Measurements from ENCODE around the gene YY1. TPM values are rescaled to one million over a fixed set of nuclear protein-coding genes. Genes with fewer than 3 reads are reported as not detected.
"Not testable (repeated sequence)": the region's sequence is repeated elsewhere in the genome, so short reads cannot be mapped to it uniquely, and the experiment has no call there.

YY1 gene
- total RNA-seq, 1 donor from 2014 or later: 48.1 TPM

DNA sequence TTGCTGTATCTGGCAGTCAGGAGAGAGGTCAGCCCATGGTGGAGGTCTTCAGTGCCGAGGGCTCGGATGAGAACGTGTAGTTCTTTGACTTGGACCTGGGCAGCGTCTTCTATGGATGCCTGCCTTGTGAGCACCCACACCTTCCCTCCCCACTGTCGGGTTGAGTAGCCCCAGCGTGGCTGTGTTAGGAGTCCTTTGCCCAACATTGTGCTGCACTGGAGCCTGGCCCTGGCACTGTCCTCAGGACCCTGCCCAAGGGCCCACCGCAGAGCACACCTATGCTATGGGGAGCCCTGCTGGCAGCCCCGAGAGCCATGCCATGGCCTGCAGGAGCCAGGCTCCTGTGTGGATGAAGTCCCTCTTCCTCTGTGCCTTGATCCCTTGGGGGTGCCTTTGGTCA, 40.6 kb downstream of the YY1 start:
- DNase-seq (no peak), ATAC-seq (no peak)
- intact Hi-C loops (cut with micrococcal nuclease): no loop called here

DNA sequence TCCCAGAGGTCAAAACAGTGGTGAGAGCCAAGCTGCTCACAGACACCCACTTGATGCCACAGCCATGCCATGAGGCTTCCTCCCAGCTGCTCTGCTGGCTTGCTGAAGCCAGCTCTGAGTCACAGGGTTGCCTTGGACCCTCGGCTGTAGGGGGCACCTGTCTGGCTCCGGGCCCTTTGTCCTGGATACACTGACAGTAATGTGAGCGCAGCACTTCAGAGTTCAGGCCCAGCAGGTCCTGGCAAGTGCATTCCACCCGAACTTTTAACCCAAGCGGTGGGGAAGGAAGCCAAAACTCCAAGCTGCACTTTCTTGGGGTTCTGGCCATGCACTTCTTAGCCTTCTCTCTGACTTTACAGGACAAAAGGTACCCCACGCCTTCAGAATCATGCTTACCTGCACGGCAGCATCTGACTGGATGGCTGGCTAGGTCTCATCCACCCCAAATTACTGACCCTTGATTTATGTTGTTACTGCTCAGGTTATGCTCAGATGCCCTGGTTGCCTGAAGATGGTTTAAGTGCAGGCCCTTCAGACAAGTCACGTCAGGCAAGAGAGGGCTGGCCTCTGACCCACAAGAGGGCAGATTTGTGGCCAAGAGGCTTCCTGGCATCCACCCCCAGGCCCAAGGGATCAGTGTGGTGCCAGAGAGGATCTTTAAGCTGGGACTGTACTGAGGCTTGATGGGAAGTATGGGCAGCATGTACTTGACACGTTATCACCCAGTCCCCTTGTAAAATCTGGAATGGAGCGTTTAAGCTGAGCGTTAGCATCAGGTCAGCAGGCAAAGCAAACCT, 42.5 kb downstream of the YY1 start:
- DNase-seq: no peak
- intact Hi-C loops (cut with micrococcal nuclease): no loop called here
- no peak for ATAC-seq

DNA sequence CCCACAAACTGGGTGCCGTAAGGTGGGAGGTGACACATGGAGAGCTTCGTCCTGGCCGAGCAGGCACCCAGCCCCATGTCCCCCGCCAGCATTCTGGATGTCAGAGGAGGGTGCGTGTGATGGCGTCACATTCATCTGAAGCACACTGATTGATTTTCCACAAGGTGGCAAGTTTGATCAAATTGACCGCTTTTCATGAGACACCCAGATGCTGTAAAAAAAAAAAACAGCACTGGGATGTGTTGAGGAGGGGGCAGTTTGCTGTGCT, 43.1 kb downstream of the YY1 start:
- ATAC-seq: no peak
- intact Hi-C loops (cut with micrococcal nuclease): no loop called here

DNA sequence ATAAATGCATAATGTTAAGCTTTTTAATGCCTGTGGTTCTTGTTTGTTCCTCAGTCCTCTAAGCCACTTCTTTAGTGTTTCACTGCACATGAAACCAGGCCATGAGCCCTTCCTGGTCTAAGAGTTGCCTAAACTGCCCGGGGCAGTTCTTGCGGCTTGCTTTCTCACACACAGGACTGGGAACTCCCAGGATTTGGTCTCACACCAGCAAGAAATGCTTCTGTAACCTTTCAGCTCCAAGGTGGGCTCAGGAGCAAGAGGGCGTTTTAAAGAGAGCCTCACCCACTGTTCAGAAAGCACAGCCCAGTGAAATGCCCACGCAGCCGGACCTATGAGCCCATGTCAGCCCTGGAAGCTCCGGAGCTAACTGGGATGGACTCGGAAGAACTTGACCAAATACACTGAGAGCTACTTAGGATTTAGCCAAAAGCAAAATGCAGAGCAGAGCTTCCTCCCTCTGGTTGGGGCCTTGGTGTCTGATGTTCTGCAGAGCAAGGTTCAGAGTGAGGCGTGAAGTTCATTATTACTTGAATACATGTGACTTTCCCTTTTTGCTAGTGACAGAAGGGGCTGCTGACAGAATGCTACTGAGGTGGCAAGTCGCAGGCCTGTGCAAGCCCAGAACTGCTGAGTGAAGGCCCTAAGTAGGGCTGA, 43.9 kb downstream of the YY1 start:
- ATAC-seq: no peak
- intact Hi-C loops (cut with micrococcal nuclease): no loop called here
- no peak for DNase-seq

More for the DNA sequence above, 43.1 kb downstream of the YY1 start:
- DNase-seq: no peak

DNA sequence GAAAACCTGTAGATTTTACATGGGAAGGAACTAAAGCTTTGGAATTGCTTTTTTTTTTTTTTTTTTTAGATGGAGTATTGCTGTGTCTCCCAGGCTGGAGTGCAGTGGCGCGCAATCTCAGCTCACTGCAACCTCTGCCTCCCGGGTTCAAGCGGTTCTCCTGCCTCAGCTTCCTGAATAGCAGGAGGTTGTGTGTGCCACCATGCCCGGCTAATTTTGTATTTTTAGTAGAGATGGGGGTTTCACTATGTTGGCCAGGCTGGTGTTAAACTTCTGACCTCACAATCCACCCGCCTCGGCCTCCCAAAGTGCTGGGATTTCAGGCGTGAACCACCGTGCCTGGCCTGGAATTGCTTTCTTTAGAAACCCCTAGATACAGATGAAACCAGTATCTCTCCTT, 44.5 kb downstream of the YY1 start:
- DNase-seq; ATAC-seq; intact Hi-C loops (cut with micrococcal nuclease): not testable (repeated sequence)

DNA sequence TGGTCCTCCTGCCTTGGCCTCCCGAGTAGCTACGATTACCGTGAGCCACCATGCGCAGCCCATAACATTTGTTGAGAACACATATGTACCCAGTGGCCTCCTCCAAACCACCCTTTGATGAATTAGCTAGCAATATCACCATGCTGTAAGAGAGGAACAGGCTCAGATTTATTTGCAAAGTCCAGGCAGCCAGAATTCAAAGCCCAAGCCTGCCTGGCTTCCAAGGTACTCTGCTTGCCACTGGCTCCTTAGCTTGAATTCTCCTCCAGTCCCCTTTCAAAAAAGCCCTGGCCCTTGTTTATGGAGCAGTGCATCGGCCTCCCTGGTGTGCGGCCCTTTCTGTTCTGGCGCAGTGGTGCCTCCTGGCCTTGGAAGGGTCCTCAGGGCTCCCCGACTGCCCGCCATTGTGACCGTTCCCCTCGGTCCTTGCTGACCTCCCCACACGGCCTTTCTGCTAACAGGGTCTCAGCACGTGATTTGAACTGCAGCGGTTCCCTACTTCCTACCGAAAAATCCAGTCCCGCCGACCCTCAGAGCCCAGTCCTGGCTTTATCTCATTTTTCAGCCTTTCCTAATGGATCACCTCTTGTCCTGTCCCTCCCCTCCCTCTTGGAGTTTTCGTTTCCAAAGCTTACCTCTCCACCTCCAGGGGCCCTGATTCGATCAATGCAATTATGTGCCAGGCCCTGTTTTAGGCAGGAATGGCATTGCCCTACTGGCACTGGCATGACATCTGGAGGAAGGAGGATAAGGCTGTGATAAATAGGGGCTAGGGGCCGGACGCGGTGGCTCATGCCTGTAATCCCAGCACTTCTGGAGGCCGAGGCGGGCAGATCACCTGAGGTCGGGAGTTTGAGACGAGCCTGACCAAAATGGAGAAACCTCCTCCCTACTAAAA, 45.3 kb downstream of the YY1 start:
- no peak for ATAC-seq
- intact Hi-C loops (cut with micrococcal nuclease): no loop called here

DNA sequence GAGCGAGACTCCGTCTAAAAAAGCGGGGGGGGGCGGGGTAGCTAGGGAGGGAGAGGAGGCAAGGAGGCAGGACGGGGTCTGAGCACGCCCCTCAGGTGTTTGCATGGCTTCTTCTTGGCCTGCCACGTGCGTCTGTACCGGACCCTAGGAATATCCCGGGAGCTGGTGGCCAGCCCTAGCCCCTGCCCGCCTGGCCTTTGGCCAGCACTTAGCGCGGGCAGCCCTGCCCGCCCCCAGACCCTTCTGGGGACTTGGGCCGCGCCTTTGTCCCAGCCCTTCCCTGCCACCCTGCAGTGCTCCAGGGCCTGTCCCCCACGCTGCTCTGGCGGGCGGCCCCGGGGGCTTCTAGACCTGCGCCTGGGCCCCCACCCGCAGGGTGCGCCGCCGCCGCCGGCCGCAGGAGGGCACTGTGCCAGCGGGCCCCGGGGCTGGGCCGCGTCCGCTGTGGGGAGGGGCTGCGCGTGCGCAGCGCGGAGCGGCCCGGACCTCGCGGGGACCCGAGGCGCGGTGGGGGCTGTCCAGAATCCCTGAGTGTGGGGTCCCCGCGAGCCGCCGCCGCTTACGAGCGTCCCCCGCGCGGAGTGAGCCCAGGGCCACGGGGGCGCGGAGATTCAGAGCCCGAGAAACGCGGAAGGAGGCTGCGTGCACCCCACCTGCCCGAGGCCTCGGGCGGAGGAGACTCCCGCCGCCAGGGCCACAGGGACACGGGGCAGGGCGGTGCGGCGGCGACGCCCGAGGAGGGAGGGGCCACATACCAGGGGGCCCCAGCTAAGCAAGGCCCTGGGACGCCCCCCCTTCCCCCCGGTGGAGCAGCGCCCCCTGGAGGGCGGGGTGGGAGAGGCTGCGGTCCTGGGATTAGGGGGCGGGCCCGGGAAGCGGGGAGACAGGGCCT, 46.3 kb downstream of the YY1 start:
- ATAC-seq: peak; percentile 92
- intact Hi-C loops (cut with micrococcal nuclease): no loop called here
- peak; percentile 88 for DNase-seq

More for the DNA sequence above, 45.3 kb downstream of the YY1 start:
- DNase-seq: no peak

DNA sequence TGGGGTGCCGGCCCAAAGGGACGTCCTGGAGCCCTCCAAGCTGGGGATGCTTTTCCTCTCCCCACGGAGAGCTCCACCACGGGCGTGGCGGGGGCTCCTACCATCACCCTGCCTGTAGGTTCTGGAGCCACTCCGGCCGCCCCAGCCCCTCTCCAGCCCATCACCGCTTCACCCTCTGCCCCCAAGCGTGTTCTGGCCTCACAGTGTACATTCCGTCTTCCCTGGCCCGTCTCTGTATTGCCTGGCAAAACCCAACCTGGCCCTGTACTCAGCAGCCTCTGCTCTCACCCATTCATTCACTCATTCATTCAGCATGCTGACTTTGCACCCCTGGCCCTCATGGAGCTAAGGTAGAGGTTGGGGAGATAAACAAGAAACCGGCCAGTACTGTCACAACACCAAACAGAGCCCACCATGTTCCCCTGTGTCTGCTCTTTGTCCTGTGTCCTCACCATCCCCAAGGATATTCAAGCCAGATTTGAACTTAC, 47.0 kb downstream of the YY1 start:
- ATAC-seq: no peak
- intact Hi-C loops (cut with micrococcal nuclease): no loop called here

DNA sequence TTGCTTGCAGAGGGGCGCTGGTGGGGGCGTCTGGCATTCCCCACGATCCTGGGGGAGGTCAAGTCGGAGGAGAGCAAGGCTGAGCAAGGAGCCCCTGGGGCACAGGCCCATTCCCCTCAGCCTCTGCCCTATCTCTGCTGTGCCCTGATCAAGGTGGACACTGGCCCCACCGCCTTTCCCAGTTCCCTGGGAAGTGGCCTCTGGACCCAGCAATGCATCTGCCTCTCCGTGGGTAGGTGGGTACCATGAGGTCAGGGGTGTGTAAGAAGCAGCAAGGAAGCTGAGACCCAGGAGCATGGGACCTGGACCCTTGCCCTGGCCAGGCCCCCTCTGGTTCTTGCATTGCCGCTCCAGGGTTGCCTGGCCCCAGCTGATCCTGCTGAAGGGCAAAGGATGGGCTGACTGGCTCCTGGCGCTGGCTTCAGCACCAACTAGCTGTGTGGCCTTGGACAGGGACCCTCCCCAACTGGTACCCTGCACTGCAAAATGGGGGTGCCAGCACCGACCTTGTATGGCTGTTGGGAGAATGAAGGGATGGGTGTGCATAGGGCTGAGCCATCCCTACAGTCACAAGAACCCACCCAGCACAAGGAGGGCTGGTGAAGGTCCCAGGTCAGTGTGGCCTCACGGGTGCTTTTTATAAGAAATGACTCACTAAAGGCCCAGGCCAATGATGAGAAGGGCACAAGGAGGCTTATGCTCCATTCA, 47.7 kb downstream of the YY1 start:
- no peak for ATAC-seq
- no peak for DNase-seq
- intact Hi-C loops (cut with micrococcal nuclease): no loop called here

More for the DNA sequence above, 47.0 kb downstream of the YY1 start:
- DNase-seq: no peak

DNA sequence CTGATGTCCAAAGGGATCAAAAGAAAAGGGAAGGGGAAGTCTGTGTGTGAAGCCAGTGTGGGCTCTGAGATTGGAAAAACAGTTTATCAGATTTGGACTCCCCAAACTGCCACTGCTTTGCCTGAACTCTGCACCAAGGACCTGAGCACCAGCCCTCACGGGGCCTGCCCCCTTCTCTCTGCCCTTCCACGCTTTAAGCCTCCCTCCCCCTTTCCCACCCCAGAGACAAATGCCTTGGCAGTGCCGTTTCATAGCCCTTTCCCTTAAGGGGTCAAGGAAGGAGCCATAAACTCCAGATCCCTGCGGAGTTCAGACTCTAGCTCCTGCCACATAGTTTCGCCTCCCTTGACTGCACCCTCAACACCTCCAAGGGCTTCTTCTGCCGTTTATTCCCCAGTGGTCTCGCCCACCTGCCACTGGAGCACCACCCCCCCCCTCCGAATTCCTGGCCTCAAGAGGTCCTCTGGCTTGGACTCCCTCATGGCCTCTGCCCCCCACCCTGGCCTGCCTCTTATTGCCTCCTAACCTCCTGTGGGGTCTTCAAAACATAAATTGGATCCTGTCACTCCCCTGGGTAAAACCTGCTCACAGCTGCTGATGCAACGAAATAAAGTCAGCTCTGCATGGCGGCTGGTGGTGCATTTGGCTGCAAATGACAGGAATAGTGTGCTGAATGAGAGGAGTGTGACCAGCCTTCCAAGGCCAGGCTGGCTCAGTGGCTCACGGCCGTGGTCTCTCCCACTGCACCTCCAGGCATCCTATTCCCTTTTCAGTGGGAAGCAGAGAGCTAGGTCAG, 48.5 kb downstream of the YY1 start:
- intact Hi-C loops (cut with micrococcal nuclease): no loop called here
- DNase-seq (no peak), ATAC-seq (no peak)

DNA sequence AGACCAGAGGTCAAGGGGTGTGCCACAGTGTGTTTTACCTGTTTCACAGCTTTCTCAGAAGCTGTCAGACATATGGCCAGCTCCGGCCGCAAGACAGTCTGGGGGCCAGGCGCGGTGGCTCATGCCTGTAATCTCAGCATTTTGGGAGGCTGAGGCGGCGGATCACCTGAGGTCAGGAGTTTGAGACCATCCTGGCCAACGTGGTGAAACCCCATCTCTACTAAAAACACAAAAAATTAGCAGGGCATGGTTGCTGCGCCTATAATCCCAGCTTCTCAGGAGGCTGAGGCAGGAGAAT, 49.0 kb downstream of the YY1 start:
- ATAC-seq; DNase-seq; intact Hi-C loops (cut with micrococcal nuclease): not testable (repeated sequence)

DNA sequence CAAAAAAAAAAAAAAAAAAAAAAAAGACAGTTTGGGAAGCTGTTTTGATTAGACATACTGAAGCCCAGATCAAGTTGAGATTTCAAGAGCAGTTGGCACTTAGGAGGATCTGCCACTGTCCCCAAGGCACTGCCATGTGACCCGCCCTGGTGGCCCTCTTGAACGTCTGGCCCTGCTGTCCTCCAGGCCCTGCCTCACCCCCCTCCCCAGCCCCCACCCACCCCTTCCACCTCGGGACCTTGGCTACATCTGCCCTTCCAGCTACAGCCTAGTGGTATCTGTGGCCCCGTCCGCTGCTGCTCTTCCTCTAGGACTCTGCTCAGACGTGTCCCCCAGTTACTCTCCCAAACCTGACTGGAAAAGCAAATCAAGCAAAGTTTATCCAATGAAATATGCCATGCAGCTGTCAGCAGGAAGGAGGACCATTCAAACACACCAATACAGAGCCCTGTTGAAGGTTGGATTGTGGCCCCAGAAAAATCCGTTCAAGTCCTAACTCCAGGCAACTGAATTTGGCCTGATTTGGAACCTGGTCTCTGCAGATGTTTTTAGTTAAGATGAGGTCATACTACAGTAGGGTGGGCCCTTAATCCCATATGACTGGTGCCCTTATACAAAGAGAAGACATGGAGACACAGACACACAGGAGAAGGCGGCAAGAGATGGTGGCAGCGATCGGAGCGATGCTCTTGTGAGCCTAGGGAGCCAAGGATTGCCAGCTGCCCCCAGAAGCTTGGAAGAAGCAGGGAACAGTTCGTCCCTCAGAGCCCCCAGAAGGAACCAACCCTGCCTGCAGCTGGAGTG, 49.6 kb downstream of the YY1 start:
- ATAC-seq (no peak), DNase-seq (no peak)
- intact Hi-C loops (cut with micrococcal nuclease): no loop called here

DNA sequence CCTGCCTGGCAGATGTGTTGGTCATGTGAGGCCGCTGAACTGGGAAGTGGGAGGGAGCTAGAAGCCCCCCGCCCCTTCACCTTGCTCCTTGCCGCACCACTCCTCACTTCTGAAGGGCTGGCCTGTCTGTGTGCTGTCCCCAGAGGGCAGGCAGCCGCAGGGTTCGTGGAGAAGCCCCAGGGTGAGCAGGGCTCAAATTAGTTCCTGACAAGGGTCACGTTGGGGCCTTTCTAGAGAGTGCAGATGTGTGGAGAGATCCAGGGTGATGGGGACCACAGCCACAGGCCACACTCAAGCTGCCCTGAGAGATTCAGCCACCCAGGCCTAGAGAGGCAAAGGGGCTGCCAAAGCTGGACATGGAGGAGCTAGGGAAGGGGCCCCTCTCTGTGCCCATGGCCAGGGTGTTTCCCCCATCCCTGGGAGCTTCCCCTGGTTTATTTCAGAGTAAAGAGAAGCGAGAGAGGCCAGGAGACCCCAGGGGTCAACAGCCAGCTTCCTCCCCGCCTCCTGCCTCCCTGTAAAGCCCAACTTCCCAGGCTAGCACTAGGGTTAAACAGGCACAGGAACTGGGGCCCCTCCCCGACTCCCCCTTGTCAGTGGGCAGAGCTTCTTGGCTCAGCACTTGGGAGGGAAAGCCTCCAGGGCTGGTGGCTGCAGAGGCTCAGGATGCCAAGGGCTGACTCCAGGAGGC, 51.1 kb downstream of the YY1 start:
- intact Hi-C loops (cut with micrococcal nuclease): no loop called here
- DNase-seq: no peak
- no peak for ATAC-seq

DNA sequence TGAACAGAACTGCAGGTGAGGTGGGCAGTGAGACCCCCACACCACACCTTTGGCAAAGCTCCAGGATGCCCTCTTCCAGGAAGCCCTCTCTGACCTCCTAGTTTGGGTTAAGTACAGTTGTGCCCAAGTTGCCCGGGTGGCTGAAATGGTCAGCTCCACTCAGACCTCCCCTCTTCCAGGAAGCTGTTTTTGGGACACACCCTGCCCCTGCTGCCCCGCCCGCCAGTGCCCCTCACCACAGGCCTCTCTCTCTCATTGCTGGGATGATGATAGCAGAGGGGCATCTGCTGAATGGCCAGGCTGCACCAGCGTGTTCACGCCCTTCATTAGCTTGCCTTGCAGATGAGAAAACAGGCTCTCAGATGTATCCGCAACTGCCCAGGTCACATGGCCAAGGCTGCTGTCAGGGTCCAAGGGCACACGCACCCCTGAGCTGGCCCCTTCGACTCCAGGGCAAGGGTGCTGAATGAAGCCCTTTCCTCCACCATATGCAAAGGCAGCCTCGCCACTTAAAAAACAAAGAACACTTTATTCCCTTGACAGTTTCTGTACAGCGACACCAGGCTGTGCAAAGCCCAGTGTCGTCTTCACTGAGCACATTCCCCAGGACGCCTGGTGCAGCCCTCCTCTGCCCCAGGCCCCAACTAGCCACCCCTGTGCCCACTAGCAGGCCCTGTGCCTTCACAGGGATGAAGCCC, 51.8 kb downstream of the YY1 start:
- ATAC-seq (no peak), DNase-seq (no peak)
- intact Hi-C loops (cut with micrococcal nuclease): no loop called here

DNA sequence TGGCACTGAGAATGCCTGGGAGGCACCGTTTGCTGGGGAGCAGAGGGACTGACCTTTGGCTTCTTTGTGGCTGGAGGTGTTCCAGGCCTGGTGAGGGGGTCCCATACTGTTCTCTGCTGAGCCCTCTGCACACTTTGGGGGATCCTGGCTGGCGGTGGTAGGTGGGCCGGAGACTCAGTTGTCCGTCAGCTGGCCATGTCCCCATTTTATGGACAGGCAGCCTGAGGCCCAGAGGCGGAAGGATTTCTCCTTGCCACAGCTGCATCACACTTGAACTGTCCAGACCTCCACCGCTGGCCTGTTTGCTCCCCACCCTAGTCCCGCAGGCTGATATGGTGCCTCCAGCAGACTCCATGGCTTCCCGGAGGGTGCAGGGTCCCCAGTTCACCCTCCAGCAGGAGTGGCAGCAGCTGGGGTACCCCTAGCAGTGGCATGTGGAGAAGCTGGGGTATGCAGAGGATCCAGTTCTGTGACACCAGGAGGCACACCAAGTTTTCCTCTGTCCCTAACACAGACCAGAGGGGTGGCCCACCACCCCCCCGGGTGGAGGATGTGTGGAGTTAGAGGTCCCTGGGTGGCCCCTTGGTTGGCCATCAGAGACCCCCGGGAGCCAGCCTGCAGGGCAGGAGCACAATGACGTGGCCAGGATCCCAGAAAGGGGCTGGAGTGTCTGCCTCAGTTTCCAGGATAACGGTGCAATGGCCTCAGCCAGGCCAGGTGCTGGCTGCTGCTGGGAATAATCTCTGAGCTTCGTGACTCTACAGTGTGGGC, 52.5 kb downstream of the YY1 start:
- ATAC-seq (no peak), DNase-seq (peak; percentile 20)

More for the DNA sequence above, 52.5 kb downstream of the YY1 start:
- intact Hi-C loops (cut with micrococcal nuclease): no loop called here

Measured in left ventricle myocardium superior (tissue), 1 donor.